Measurements from ENCODE around the gene COPZ1.

- TF ChIP-seq, protein P1, sequence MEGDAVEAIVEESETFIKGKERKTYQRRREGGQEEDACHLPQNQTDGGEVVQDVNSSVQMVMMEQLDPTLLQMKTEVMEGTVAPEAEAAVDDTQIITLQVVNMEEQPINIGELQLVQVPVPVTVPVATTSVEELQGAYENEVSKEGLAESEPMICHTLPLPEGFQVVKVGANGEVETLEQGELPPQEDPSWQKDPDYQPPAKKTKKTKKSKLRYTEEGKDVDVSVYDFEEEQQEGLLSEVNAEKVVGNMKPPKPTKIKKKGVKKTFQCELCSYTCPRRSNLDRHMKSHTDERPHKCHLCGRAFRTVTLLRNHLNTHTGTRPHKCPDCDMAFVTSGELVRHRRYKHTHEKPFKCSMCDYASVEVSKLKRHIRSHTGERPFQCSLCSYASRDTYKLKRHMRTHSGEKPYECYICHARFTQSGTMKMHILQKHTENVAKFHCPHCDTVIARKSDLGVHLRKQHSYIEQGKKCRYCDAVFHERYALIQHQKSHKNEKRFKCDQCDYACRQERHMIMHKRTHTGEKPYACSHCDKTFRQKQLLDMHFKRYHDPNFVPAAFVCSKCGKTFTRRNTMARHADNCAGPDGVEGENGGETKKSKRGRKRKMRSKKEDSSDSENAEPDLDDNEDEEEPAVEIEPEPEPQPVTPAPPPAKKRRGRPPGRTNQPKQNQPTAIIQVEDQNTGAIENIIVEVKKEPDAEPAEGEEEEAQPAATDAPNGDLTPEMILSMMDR (IDR thresholded peaks at IDR 0.05) = no peak
- no peak for TF ChIP-seq POLR2A (IDR thresholded peaks at IDR 0.05)
Measured at GRCh38 chr12:54381136-54381535, 56.2 kb downstream of the COPZ1 start.

Data from stomach (tissue), 4 donors.